Keratinocyte (primary cell): ENCODE measurements around the gene RDX. TPM values are rescaled to one million over a fixed set of nuclear protein-coding genes. Genes with fewer than 3 reads are reported as not detected.
A peak's percentile ranks its signal among the peaks of the same experiment; 100 is the strongest.
"Not testable (repeated sequence)": the region's sequence is repeated elsewhere in the genome, so short reads cannot be mapped to it uniquely, and the experiment has no call there.

ENCODE experiments used
- DNase-seq: peaks from one replicate; pipeline ENCODE4 v3.0.0-alpha.2; 2011; ENCODE audit warnings: low read depth, missing footprints, low spot score
- FAIRE-seq: peaks from 2 replicates; lab custom pipeline; 2011; peaks lifted over from hg19 to GRCh38; lab: Jason Lieb, UNC
- H2AFZ ChIP-seq: 2 replicates; pipeline ENCODE4 v1.6.0; 2012; ENCODE audit warnings: low read length, control low read depth, inconsistent platforms; ENCODE audit not compliant: control insufficient read depth
- H3K27ac ChIP-seq: 2 replicates; pipeline ENCODE4 v1.5.1; 2011; ENCODE audit warnings: low read length; ENCODE audit not compliant: control insufficient read depth, insufficient read depth
- H3K27me3 ChIP-seq: 3 replicates; pipeline ENCODE4 v1.6.0; 2011; ENCODE audit warnings: low read length; ENCODE audit not compliant: control insufficient read depth, insufficient read depth; ENCODE audit errors: extremely low read depth
- H3K36me3 ChIP-seq, 2 experiments: 2 replicates in 1 of 2; 3 replicates in 1 of 2; pipeline ENCODE4 v1.5.1; 2011; ENCODE audit warnings: low read length in 2 of 2, mild to moderate bottlenecking in 1 of 2; ENCODE audit not compliant: control insufficient read depth in 2 of 2, insufficient read depth in 2 of 2; ENCODE audit errors: extremely low read depth in 1 of 2
- H3K4me1 ChIP-seq: 3 replicates; pipeline ENCODE4 v1.5.1; 2011; ENCODE audit warnings: low read length; ENCODE audit not compliant: control insufficient read depth, insufficient read depth; ENCODE audit errors: extremely low read depth
- H3K4me2 ChIP-seq: 3 replicates; pipeline ENCODE4 v1.6.0; 2011; ENCODE audit warnings: low read depth, low read length; ENCODE audit not compliant: control insufficient read depth, insufficient read depth; ENCODE audit errors: extremely low read depth
- H3K4me3 ChIP-seq, 3 experiments: fragments of 200-600 bp in 1 of 3; sonication (generic) in 1 of 3; 2 replicates in 2 of 3; 3 replicates in 1 of 3; pipeline ENCODE4 v1.5.1; 2011 to 2016; ENCODE audit warnings: low read length in 3 of 3, mild to moderate bottlenecking in 3 of 3, control low read depth in 2 of 3, inconsistent platforms in 1 of 3, low read depth in 1 of 3, mixed read lengths in 1 of 3, mixed run types in 1 of 3, moderate library complexity in 1 of 3; ENCODE audit not compliant: control insufficient read depth in 2 of 3, insufficient read depth in 2 of 3; ENCODE audit errors: extremely low read depth in 1 of 3
- H3K79me2 ChIP-seq: 2 replicates; pipeline ENCODE4 v1.6.0; 2012; ENCODE audit warnings: low read length; ENCODE audit not compliant: control insufficient read depth, insufficient read depth
- H3K9ac ChIP-seq: 3 replicates; pipeline ENCODE4 v1.6.0; 2011; ENCODE audit warnings: low read length; ENCODE audit not compliant: control insufficient read depth, insufficient read depth; ENCODE audit errors: extremely low read depth
- H3K9me1 ChIP-seq: 3 replicates; pipeline ENCODE4 v1.6.0; 2011; ENCODE audit warnings: low read length; ENCODE audit not compliant: control insufficient read depth, insufficient read depth; ENCODE audit errors: extremely low read depth
- H3K9me3 ChIP-seq: 2 replicates; pipeline ENCODE4 v1.5.1; 2012; ENCODE audit warnings: low read depth, low read length; ENCODE audit not compliant: control insufficient read depth
- H4K20me1 ChIP-seq: 3 replicates; pipeline ENCODE4 v1.6.0; 2011; ENCODE audit warnings: low read length; ENCODE audit not compliant: control insufficient read depth, insufficient read depth; ENCODE audit errors: extremely low read depth
- EZH2 ChIP-seq: IDR thresholded peaks from one replicate; pipeline ENCODE4 v1.6.1; 2012; ENCODE audit warnings: inconsistent platforms, mild to moderate bottlenecking, low read length, moderate library complexity
- dilution Hi-C: fragments of 300-500 bp; cut with MboI; formaldehyde crosslinking; loops from one replicate; pipeline ENCODE4 v1.7.0; 2020; ENCODE audit warnings: low sequenced_read_pairs; ENCODE audit not compliant: extremely low pct_ligation_motif_present
- polyA plus RNA-seq, 5 experiments: library from polyadenylated mRNA; depleted of rRNA in 3 of 5; stranded (reverse) in 3 of 5; stranded (forward) in 1 of 5; unstranded in 1 of 5; fragments of >200 nt; gene quantifications; 1 replicate in 1 of 5; 2 replicates in 3 of 5; 3 replicates in 1 of 5; pipeline versions ENCODE4 v1.2.1 to v1.2.3, GENCODE V29; 2011 to 2012; ENCODE audit warnings: missing spikeins in 2 of 5, low read depth in 1 of 5, low replicate concordance in 1 of 5
- TF ChIP-seq, protein P1 (sequence below), 3 experiments: IDR thresholded peaks in 1 of 3; conservative IDR thresholded peaks in 1 of 3; optimal IDR thresholded peaks in 1 of 3; 2 replicates in 2 of 3; 3 replicates in 1 of 3; pipeline versions ENCODE3 to v1.5.1; 2011; ENCODE audit warnings: low read length in 3 of 3, mild to moderate bottlenecking in 3 of 3, moderate library complexity in 2 of 3, control low read depth in 1 of 3, inconsistent platforms in 1 of 3; ENCODE audit not compliant: insufficient read depth in 2 of 3; ENCODE audit errors: extremely low read depth in 1 of 3

Gene RDX
- polyA plus RNA-seq, 1 donor (not counting 4 experiments of a cell fraction or from before 2014, with no cell fraction given), result 85.4 TPM

DNA sequence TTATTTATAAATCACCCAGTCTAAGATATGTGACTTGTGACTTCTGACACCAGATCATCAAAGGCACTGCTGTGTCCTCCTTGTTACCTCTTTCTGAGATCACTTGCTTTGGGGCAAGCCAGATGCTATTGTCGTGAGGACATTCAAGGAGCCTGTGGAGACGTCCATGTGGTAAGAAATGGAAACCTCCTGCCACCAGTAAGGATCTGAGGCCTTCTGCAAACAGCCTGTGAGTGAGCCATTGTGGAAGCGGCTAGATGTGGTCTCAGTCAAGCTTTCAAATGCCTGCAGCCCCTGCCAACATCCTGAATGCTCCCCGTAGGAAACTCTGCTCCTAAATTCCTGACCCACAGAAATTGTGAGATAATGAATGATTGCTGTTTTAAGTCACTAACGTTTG is 11.7 kb upstream of the RDX start:
- dilution Hi-C loops, result no loop called here
- no peak for DNase-seq

DNA sequence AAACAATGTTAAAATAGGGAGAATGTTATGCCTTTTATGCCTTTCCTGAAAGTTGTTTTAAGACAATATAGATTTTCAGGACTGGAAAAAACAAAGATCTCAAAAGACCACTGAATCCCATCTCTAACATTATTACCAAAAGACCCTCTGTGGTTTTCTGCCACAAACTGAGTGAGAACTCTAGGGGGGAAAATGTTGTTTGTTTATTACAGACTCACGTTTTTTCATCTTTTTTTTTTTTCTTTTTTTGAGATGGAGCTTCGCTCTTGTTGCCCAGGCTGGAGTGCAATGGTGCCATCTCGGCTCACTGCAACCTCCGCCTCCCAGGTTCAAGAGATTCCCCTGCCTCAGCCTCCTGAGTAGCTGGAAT is 9.6 kb upstream of the RDX start:
- H3K9me1 ChIP-seq, H3K9me3 ChIP-seq, H4K20me1 ChIP-seq, FAIRE-seq, DNase-seq, dilution Hi-C loops, H2AFZ ChIP-seq, H3K27ac ChIP-seq, H3K27me3 ChIP-seq, H3K4me1 ChIP-seq, H3K4me3 ChIP-seq, H3K79me2 ChIP-seq, H3K9ac ChIP-seq, H3K36me3 ChIP-seq: not testable (repeated sequence)
- H3K4me2 ChIP-seq, result peak overlapping the region; percentile 27

More for the DNA sequence above, 11.7 kb upstream of the RDX start:
- Histone ChIP-seq H3K36me3 (no peaks in the 10 kb centered on the region), H3K9ac (no peak overlapping the region), H3K9me1 (no peaks in the 10 kb centered on the region), H4K20me1 (no peaks in the 10 kb centered on the region), H3K4me3 (no peak overlapping the region), H3K27me3 (no peaks in the 10 kb centered on the region), H2AFZ (no peak overlapping the region), H3K27ac (no peak overlapping the region), H3K79me2 (no peaks in the 10 kb centered on the region), H3K4me2 (no peak overlapping the region), H3K4me1 (peaks cover 20% of the 10 kb centered on the region), H3K9me3 (no peaks in the 10 kb centered on the region)
- TF ChIP-seq EZH2, result no peak
- TF ChIP-seq, protein P1, sequence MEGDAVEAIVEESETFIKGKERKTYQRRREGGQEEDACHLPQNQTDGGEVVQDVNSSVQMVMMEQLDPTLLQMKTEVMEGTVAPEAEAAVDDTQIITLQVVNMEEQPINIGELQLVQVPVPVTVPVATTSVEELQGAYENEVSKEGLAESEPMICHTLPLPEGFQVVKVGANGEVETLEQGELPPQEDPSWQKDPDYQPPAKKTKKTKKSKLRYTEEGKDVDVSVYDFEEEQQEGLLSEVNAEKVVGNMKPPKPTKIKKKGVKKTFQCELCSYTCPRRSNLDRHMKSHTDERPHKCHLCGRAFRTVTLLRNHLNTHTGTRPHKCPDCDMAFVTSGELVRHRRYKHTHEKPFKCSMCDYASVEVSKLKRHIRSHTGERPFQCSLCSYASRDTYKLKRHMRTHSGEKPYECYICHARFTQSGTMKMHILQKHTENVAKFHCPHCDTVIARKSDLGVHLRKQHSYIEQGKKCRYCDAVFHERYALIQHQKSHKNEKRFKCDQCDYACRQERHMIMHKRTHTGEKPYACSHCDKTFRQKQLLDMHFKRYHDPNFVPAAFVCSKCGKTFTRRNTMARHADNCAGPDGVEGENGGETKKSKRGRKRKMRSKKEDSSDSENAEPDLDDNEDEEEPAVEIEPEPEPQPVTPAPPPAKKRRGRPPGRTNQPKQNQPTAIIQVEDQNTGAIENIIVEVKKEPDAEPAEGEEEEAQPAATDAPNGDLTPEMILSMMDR (optimal IDR thresholded peaks at IDR 0.05 in 1 of 3, IDR thresholded peaks at IDR 0.05 in 1 of 3, conservative IDR thresholded peaks at IDR 0.05 in 1 of 3; ENCODE audit: extremely low read depth in 1 of 3, insufficient read depth in 2 of 3, low read length in 3 of 3), result no peak
- FAIRE-seq, result no peak
